ENCODE results near the gene CCDC24.

CCDC24 gene

DNA sequence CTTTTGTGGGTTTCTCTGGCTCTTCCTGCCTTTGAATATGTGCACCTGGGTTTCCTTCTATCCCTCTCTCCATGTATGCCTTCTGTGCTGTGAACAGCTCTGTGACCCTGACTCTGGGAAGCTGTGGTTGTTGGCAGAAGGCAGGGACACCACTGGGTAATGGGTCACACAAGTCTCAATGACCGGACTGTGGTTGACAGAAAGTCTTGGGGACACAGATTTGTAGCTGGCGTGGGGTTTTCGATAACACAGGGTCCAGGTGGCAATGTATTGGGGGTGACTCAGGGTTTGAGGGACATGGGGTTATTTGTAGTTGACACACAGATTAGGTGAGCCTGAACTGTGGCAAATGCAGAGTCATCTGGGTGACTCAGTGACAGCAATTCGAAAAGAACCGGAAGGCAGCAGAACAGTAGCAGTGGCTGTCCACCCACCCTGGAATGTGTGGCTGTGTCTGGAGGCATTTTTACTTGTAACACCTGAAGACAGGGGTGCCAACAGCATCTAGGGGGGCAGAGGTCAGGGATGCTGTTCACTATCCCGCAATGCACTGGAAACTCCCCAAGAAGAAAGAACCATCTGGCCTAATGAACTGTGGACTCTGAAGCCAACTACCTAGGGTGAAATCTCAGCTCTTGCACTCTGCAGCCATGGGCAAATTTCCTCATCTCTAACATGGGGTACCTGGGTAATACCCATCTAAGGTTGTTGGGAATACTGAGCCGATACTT, 52.8 kb downstream of the CCDC24 start:
- no peak for DNase-seq (ENCODE audit: low spot score)

DNA sequence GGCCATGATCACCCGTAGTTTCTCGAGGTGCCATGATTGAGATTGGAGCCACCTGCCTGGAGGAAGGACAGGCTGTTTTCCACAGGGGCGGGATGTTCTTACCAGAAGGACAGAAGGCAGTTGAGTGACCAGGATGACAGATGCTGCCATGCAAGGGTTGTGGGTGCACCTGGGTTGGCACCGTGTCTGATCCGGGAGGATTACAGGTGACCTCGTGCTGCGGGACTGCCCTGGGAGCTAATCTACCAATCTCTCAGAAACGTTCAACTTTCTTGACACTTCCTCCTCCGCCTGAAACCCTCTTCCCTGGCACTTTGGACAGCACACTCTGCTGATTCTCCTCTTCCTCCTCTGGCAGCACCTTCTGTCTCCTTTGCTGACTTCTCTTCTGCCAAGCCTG, 53.7 kb downstream of the CCDC24 start:
- no peak for DNase-seq (ENCODE audit: low spot score)
